Mammary epithelial cell (primary cell): ENCODE results near the gene NTNG1.

Experiments
- CTCF ChIP-seq, 2 donors: IDR thresholded peaks in 1 of 2; conservative IDR thresholded peaks in 1 of 2; 2 replicates each; pipeline ENCODE4 v1.5.1; 2011 to 2012; ENCODE audit warnings: inconsistent platforms in 2 of 2, low read length in 2 of 2, mild to moderate bottlenecking in 2 of 2, control low read depth in 1 of 2, low read depth in 1 of 2; ENCODE audit not compliant: insufficient read depth in 1 of 2; ENCODE audit errors: extremely low read depth in 1 of 2
- EZH2 ChIP-seq: IDR thresholded peaks from 2 replicates; pipeline ENCODE4 v1.6.1; 2012; ENCODE audit warnings: low read length, inconsistent platforms, borderline replicate concordance

- TF ChIP-seq CTCF (conservative IDR thresholded peaks at IDR 0.05 in 1 of 2, IDR thresholded peaks at IDR 0.05 in 1 of 2; ENCODE audit: extremely low read depth in 1 of 2, insufficient read depth in 1 of 2, low read depth in 1 of 2, low read length in 2 of 2): no peak
- TF ChIP-seq EZH2: no peak
Measured at GRCh38 chr1:107532318-107532717, 391.5 kb downstream of the NTNG1 start.
